Glomerular endothelial cell (primary cell): ENCODE results near the gene PAK6. TPM values are rescaled to one million over a fixed set of nuclear protein-coding genes. Genes with fewer than 3 reads are reported as not detected.

Source experiments
- DNase-seq: peaks from one replicate; pipeline ENCODE4 v3.0.0-alpha.2; 2011; ENCODE audit warnings: low read depth, low spot score; ENCODE audit errors: extremely low read depth
- total RNA-seq: library from RNA; depleted of rRNA; stranded (reverse); fragments of >200 nt; gene quantifications from 2 replicates; pipeline ENCODE4 v1.2.3, GENCODE V29; 2015

The PAK6 gene
- total RNA-seq, 1 donor from 2014 or later: not detected

DNA sequence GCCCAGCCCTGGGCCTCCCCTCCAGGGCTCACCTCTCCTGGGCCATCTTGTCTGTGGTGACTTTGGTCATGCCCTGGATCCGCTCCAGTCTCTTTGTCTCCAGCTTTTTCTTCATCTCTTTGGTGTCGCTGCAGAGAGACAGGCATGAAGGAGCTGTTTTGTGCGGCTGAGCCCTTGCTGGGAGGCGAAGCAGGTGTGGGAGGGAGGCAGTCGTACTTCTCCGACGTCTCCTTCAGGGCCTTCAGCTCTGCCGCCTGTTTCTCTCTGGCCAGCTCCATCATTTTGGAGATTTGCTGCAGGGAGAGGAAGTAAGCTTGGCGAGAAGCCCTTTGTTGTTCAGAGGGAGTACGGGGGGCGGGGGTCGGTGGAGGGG lies 51.7 kb downstream of the PAK6 start:
- DNase-seq: no peak

DNA sequence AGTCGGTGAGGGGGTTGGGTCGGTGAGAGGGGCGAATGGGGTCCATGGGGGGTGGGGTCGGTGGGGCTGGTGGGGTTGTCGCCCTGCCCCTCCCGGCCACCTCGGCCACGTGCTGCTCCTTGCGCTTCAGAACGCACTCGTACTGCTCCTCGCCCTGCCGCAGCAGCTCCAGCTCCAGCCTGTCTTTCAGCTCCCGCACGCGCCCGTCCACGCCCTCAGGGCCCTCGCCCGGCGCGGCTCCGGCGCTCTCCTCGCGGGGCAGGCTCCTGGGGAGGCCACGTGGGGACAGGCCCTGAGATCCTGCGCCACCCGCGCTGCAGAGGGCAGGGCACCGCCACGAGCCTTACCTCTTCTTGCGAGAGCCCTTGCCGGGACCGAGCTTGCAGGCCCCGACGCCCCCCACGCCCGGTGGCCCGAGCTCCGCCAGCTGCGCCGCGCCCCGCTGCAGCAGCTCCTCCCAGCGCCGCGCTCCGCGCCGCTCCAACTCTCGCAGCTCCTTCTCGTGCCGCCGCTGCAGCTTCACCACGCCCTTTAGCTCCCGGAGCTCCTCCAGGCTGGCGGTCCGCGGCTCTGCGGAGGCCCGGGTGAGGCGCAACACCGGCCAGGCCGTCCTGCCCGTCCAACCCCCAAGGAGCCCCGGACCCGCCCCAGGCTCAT lies 52.2 kb downstream of the PAK6 start:
- DNase-seq: no peak

DNA sequence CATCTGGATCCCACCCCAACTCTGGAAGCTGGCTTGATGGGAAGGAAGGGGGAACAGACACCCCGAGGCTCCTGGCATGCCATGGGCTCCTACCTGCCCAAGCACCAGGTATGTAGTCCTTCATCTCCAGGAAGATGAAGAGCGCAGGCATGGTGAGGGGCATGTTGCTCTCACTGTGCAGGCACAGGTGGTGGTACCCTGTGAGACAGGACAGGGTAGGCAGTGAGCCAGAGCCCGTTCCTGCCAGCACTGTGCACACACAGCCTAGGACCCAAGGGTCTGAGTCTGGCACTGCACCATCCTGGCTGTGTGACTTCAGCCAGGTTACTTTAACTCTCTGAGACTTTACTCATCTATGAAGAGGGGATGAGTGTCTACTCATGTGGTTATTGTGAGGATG lies 53.4 kb downstream of the PAK6 start:
- DNase-seq: no peak

DNA sequence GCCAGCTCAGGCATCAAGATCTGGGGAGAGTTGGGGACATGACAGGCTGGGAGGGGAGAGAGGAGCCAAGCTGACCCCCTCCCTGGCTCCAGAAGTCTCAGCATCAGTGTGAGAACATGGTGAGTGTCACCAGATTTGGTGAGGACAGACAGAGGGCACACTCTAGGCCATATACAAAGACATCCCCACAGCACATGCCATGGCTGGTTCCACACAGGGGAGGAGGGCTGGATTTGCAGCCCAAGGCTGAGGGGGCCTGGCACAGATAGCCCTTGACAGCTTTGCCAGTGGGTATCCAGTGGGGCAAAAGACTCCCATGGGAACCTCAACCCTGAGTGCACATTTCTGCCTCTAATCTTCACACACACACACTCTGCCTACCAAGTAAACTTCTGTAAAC lies 54.1 kb downstream of the PAK6 start:
- DNase-seq: no peak

GRCh38 chr15:40293905-40294895 lies 55.3 kb downstream of the PAK6 start:
- DNase-seq: no peak

DNA sequence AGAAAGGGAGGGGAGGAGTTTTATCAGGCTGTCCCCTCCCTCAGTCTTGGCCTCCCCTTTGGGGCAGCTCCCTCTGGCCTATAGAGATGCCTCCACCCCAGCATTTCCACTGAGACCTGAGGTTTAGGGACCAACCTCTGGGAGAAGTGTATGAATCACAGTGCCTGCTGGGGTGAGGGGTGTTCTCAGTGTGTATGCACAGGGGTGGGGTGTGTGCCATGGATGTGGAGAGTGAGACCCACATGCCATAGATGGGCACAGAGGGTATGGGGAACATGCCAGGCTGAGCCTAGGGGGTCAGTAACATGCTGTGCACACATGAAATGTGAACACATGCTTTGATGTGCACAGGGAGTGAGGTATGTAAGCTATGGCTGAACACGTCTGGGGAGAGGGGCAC lies 56.4 kb downstream of the PAK6 start:
- DNase-seq: no peak

- no peak for DNase-seq
These were observed 57.2 kb downstream of the PAK6 start for GRCh38 chr15:40295877-40296560.

- DNase-seq: no peak
These were observed 57.8 kb downstream of the PAK6 start for GRCh38 chr15:40296561-40297230.

DNA sequence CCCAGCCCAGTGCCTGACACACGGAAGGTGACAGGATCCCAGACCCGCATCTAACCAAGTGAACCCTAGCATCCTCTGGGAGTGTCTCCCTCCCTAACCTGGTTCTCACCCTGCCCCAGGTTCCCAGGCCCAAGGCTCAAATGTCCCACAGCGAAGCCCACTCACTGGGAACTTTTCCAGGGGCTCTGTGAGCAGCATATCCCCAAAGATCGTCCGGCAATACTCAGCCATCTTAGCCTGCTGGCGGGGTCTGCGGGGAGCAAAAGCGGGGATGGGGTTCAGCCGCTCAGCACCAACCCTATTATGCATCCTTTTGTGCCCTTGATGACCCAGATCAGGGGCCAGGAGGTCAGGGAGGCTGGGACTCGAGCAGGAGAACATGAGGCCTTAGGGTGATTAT lies 58.5 kb downstream of the PAK6 start:
- DNase-seq: no peak

DNA sequence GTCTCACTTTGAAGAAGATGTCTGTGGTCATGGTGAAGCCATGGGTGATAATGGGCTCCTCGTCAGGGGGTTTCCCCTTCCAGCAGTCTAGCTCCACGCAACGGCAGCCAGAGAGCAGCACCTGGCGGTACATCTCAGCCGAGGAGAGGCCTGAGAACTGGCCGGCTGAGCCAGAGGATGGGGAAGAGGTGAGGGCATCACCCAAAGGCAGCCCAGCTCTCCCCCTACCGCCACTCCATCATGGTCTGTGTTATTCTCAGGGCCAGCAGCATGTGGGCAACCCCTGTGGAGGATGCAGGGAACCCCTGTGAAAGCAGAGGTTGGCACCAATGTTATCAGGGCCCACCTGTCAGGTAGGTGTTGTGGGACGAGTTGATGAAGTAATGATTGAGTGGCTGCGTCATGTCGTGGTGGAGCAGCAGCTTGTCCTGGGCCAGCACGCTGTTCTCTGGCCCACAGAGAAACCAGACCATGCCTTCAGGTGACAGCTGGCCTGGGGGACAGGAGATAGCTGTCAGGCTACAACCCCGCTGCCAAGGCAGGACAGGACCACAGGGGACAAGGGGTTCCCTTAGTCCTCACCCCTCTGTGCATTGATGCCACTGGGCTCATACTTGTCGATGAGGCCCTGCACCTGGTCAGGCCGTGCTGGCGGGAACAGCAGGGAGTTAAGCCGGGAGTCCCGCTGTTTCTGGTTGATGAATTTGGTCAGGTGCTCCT lies 59.5 kb downstream of the PAK6 start:
- no peak for DNase-seq

GRCh38 chr15:40300367-40300766 lies 61.5 kb downstream of the PAK6 start:
- no peak for DNase-seq

DNA sequence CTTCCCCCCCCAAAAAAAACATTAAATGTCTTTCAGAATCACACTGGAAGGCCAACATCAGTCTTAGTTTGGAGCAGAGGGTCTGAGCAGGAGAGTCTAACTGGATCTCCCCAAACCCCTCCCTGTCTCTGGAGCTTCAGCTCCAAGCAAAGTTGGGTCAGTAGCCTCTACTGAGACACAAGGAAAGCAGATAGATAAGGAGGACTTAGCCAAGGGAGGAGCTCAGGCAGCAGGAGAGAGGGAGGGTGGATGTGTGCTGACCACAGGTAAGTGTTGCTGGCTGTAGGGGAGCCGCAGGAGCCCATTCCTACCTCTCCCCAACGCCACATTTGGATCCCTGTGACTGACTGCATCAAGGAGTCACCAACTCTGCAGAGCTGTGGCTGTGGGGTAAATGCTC lies 61.9 kb downstream of the PAK6 start:
- no peak for DNase-seq

- no peak for DNase-seq
These were observed 62.8 kb downstream of the PAK6 start for GRCh38 chr15:40301467-40302179.

GRCh38 chr15:40302288-40302886 lies 63.5 kb downstream of the PAK6 start:
- no peak for DNase-seq

- no peak for DNase-seq
These were observed 64.1 kb downstream of the PAK6 start for GRCh38 chr15:40302981-40303380.

- DNase-seq: no peak
These were observed 64.7 kb downstream of the PAK6 start for GRCh38 chr15:40303576-40303975.

- no peak for DNase-seq
These were observed 66.4 kb downstream of the PAK6 start for GRCh38 chr15:40305281-40305680.

DNA sequence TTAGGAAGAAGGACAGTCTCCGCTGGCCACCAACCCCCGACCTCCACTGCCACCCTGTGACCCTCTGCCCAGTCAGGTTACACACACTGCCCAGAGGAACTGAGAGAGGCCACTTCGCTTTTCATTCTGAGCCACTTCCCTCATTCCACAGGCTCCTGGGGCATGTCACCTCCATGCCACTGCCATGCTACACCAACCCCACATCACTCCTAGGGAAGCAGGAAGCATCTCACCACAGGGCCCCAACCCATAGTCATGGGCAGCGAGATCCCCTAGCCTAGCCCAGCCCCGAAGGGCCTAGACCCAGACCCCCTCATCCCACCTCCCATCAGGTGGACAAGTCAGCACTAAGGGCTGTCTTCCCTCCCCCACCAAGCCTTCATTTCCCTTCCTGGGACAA lies 67.5 kb downstream of the PAK6 start:
- no peak for DNase-seq

- no peak for DNase-seq
These were observed 68.0 kb downstream of the PAK6 start for GRCh38 chr15:40306908-40307307.
